ENCODE results near the gene CCDC150. TPM values are rescaled to one million over a fixed set of nuclear protein-coding genes. Genes with fewer than 3 reads are reported as not detected.
"Not testable (repeated sequence)": the region's sequence is repeated elsewhere in the genome, so short reads cannot be mapped to it uniquely, and the experiment has no call there.

The CCDC150 gene
- polyA plus RNA-seq, result under 1 TPM; 0.11 to 0.19 (median 0.17) TPM

- 3 to 4% (median 4%) methylated on average over 53 of the region's 53 CpGs for WGBS, 3 donors
- no peak within 1 kb of the TSS for H3K27ac ChIP-seq (ENCODE audit: low read depth, low read length)
Observed at GRCh38 chr2:196639180-196640030, at the start of gene CCDC150. Gene CCDC150, plus strand, starts transcription at chr2:196639715. Its CDS starts 52 bp downstream, at chr2:196639767.

DNA sequence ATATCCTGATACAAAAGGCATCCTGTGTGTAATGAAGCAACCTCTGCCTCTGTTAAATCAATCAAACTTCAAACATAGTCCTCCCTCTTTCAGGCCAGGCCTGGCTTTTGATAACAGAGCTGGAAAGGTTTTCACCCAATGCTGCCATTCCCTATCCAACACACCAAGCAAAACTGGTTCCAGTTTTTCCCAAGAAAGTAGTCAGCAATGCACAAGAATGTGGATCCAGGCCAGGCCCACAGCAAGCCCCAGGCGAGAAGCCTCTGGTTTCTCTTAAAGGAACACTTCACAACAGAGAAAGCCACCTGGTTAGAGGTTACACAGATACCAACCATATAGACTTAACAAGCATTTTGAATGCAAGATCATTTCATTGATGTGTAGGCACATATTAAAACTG is 49.2 kb upstream of the CCDC150 start:
- WGBS, 3 donors, result 54 to 63% (median 58%) methylated on average over 1 of the region's 1 CpG

DNA sequence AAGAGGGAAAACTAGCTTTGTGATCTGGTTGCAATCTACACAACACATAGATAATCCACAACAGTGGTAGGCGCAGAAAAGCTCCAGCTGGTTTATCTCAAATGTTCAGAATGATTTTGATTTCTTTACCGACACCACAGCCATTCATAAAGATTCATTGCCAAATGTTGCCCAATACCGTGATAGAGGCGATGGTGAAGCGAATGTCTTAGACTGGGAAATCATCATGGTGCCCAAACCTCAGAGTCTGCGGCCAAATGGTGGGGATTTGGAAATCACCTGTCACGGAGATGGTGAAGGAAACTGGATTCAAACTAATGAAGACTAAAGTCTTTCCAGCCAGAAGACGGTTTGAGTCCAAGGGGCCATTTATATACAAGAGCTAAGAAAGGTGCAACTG is 48.5 kb upstream of the CCDC150 start:
- 92 to 96% (median 96%) methylated on average over 8 of the region's 8 CpGs for WGBS, 3 donors
- H3K27ac ChIP-seq (ENCODE audit: low read depth, low read length), result no peak overlapping the region

More for the DNA sequence above, 49.2 kb upstream of the CCDC150 start:
- H3K27ac ChIP-seq (ENCODE audit: low read depth, low read length), result no peak overlapping the region

DNA sequence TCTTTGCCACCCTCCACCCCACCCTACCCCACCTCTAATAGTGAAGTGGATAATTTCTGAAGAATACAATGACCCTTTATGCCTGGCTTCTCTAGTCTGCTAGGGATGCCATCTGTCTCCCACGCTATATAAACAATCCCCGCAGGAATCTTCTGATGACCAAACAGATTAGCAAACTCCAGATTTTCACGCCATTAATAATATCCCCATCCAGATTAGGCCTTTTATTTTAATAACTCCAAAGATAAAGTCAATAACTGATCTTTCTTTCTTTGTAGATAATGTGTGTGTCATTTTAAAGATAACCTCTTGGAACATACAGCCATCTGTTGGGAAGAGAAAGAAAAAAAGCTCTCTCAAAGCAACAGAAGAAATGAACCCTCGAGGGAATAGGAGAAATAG is 47.9 kb upstream of the CCDC150 start:
- WGBS, 3 donors, result 46 to 74% (median 73%) methylated on average over 4 of the region's 4 CpGs

DNA sequence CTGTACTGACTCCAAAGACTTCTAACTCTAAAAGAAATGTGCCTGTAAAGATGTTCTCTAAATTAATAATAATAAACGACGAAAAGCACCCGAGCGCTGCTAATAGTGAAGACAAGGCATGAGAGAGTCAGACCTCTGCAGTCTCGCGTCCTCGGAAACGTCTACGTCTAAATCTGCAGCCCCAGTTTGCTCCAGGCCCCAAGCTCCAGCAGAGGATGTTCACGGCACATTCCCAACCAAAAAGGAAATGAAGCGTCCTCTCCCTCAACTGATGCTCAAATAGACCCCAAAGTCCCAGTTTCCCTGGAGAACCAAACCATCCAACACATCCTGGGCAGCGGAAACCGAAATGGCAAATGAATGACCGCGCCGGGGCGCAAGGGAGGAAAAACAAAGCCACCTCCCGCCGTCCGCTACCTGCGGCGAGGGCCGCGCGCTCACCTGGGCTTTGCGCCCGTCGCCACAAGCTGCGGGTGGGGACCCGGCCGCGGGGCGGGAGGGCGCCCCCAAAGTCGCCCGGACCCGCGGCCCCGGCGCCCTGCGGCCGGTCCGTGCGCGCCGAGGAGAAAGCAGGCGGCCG is 47.1 kb upstream of the CCDC150 start:
- H3K27ac ChIP-seq (ENCODE audit: low read depth, low read length), result no peak overlapping the region
- 0 to 1% (median 1%) methylated on average over 47 to 48 of the region's 48 CpGs for WGBS, 3 donors

More for the DNA sequence above, 47.9 kb upstream of the CCDC150 start:
- H3K27ac ChIP-seq (ENCODE audit: low read depth, low read length), result no peak overlapping the region

DNA sequence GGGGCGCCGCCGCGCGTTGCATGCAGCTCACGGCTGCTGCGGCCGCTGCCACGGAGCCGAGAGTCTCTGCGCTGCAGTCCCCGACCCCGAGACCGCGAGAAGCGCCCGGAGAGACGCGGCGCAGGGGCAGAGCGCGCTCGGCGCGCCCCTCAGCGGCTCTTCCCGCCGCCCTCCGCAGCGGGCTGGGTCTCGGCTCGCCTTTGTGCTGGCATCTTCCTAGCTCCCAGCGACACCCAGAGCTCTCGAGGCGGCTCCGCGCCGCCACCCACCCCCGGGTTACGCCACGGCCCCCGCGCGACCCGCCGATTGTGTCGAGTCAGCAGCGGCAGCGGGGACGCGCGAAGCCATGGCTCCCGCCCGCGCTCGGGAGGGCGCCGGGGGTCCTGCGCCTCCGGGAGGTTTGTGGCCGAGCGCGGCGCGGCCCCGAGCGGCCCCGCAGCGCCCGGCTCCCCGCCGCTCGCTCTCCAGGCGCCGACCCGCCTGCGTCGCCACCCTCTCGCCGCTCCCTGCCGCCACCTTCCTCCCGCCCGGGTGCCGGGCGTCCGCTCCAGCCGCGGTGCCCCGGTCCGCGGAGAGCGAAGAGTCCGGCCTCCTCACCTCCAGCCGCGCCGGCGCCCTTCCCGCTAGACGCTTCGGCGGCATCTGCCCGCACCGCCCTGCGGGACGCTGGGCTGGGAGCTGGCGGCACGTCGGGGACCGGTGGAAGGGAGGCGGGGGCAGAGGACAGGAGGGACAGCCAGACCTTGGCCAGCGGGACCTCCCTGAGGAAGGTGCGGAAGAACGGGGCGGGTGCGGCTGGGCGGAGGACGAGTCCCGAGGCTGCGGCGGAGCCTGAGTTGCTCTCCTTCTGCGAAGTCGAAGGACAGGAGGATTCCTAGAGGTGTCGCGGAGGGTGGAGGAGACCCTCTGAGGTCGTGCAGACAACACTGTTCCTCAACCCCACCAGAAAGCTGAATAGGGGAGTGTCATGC is 46.3 kb upstream of the CCDC150 start, which contains the start of gene HECW2:
HECW2 (minus strand) TSS at position 644 of the 971 bp plus-strand sequence.
- no peak within 1 kb of the TSS for H3K27ac ChIP-seq (ENCODE audit: low read depth, low read length)
- WGBS, 3 donors, result 1% methylated on average over 72 to 125 of the region's 125 CpGs

GRCh38 chr2:196594158-196594557 is 45.4 kb upstream of the CCDC150 start:
- 71 to 88% (median 85%) methylated on average over 6 of the region's 6 CpGs for WGBS, 3 donors
- H3K27ac ChIP-seq (ENCODE audit: low read depth, low read length), result no peak overlapping the region

- WGBS, 3 donors, result 92 to 96% (median 95%) methylated on average over 6 of the region's 6 CpGs
Observed at GRCh38 chr2:196597531-196597930, 42.0 kb upstream of the CCDC150 start.

DNA sequence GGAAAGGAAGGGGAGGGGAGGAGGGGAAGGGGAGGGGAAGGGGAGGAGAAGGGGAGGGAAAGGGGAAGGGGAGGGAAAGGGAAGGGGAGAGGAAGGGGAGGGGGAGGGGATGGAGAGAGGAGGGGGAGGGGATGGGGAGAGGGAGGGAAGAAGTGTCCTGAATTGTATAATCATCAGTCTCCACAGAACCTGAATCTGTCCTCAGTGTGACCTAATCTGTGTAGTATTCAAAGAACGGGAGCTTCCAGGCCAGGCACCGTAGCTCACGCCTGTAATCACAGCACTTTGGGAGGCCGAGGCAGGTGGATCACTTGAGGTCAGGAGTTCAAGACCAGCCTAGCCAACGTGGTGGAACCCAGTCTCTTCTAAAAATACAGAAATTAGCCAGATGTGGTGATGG is 41.1 kb upstream of the CCDC150 start:
- H3K27ac ChIP-seq (ENCODE audit: low read depth, low read length), result no peak overlapping the region
- WGBS, 3 donors, result 79 to 83% (median 82%) methylated on average over 5 of the region's 5 CpGs

More at GRCh38 chr2:196597531-196597930, 42.0 kb upstream of the CCDC150 start:
- no peak overlapping the region for H3K27ac ChIP-seq (ENCODE audit: low read depth, low read length)

DNA sequence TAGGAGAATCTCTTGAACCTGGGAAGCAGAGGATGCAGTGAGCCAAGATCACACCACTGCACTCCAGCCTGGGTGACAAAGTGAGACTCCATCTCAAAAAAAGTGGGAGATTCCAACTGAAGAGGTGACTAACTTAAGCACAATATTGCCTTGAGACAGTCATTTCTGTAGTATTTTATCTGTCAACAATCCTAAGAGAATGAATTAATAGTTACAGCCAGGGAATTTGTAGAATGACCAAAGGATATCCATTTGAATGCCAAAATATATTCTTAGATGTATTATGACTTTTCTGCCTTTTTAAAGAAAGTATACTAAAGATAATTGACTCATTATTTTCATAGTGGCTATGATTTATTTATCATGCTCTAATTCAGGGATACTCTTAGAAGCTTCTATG is 40.7 kb upstream of the CCDC150 start:
- no peak overlapping the region for H3K27ac ChIP-seq (ENCODE audit: low read depth, low read length)

DNA sequence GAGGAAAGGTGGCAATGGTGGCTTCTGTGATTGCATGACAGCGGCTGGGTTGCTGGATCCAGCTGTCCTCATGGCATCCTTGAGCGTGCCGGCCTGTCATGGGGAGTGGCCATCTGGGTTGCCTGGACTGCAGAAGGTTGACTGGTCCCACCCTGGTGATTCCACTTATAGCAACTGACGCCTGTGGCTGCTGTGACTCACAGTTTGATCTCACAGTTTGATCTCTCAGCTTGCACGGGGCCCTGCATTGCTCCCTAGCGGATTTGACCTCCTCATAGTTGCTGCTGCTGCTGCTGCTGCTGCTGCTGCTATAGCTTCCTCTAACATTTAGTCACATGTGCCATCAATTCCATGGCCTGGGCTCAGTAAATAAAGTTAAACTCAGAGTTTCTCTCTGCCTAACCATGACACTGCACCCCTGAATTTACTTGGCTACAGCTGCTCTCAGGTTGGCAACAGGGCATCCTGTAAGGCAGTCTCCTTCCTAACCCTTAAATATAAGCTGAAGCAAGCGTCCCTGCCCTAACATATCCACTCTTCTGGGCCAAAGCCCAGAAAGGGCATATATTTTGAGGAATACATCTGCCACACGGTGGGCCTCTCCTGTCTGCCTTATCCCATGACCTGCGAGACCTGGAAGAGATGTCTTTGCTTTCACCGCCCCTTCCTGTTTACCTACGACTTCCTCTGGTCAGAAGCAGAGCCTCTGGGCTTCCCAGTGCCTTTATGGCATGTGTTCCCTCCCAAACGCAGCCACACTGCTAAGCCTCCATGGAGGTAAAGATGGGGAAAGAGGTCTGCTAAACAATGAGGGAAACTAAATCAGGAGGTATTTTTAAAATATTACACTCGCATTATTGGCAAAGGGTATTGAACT is 37.8 kb upstream of the CCDC150 start:
- no peak overlapping the region for H3K27ac ChIP-seq (ENCODE audit: low read depth, low read length)
- 65 to 70% (median 70%) methylated on average over 13 of the region's 13 CpGs for WGBS, 3 donors

DNA sequence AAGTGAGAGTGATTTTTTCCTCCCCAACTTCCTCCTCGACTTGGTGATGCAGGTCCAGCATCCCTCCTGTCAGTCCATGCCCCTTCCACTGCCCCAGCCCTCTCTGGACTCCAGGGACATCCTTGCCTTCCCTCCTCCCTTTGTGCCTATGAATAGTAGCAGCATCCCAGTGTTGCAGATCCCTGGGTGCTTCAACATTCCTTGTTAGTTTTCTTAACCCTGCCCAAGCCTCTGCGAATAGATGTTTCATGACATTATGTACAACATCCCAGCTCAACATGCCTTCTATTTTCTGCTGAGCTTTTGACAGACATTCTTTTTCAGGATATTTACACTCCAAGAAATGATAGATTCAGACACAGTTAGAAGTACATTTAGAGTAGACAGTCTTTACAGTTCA is 35.3 kb upstream of the CCDC150 start:
- WGBS, 3 donors, result 70 to 82% (median 76%) methylated on average over 2 of the region's 2 CpGs
- H3K27ac ChIP-seq (ENCODE audit: low read depth, low read length), result no peak overlapping the region

GRCh38 chr2:196606516-196606915 is 33.0 kb upstream of the CCDC150 start:
- no peak overlapping the region for H3K27ac ChIP-seq (ENCODE audit: low read depth, low read length)
- WGBS, 3 donors, result 68 to 81% (median 69%) methylated on average over 3 of the region's 3 CpGs

DNA sequence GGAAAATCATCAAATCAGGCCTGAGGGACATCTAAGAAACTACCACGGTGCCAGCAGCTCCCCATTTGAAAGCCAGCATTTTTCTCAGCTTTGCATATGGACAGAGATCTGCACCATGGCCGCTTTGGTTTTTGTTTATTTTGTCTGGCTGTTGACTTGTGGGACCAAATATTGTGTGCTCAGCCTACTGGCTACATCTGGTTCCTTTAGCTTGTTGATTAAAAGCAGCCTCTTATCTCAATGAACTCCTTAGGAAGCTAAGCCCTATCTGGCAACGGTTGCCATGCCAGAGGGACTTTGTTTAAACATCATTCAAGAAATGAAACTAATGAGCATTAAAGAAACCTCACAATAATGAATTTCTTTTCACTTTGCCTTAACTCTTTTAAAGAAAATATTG is 32.4 kb upstream of the CCDC150 start:
- H3K27ac ChIP-seq (ENCODE audit: low read depth, low read length), result no peak overlapping the region
- 15 to 58% (median 46%) methylated on average over 3 of the region's 3 CpGs for WGBS, 3 donors

DNA sequence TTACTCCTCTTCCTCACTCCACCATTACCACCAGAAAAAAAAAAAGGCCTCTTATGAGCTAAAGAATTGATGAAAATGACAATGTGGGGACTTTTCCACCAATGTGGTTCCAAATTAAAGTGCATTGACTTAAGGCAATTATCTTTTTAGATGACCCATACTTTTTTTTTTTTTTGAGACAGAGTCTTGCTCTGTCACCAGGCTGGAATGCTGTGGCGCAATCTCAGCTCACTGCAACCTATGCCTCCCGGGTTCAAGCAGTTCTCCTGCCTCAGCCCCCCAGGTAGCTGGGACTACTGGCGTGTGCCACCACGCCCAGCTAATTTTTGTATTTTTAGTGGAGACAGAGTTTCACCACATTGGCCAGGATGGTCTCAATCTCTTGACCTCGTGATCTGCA is 31.6 kb upstream of the CCDC150 start:
- WGBS, 3 donors, result 91 to 92% (median 91%) methylated on average over 5 of the region's 5 CpGs
- not testable (repeated sequence) for H3K27ac ChIP-seq (ENCODE audit: low read depth, low read length)

GRCh38 chr2:196609806-196610205 is 29.7 kb upstream of the CCDC150 start:
- WGBS, 3 donors, result 89 to 93% (median 92%) methylated on average over 2 of the region's 2 CpGs
- H3K27ac ChIP-seq (ENCODE audit: low read depth, low read length), result no peak overlapping the region

GRCh38 chr2:196610796-196611195 is 28.7 kb upstream of the CCDC150 start:
- WGBS, 3 donors, result 45 to 65% (median 54%) methylated on average over 3 of the region's 3 CpGs
- no peak overlapping the region for H3K27ac ChIP-seq (ENCODE audit: low read depth, low read length)

GRCh38 chr2:196613302-196613701 is 26.2 kb upstream of the CCDC150 start:
- H3K27ac ChIP-seq (ENCODE audit: low read depth, low read length), result no peak overlapping the region
- WGBS, 3 donors, result 86 to 88% (median 86%) methylated on average over 2 of the region's 2 CpGs

Measured in adipose tissue (tissue), 3 donors.